Natural killer cell (primary cell): Measurements from ENCODE around the gene FBXO48. TPM values are rescaled to one million over a fixed set of nuclear protein-coding genes. Genes with fewer than 3 reads are reported as not detected.
"Not testable (repeated sequence)": the region's sequence is repeated elsewhere in the genome, so short reads cannot be mapped to it uniquely, and the experiment has no call there.

ENCODE experiments used
- ATAC-seq, 3 donors: fragments of 150-1000 bp in 2 of 3; fragments of 200-7000 bp in 1 of 3; cut with Tn5 transposase; 1 replicate in 1 of 3; 2 replicates in 2 of 3; pipeline ENCODE4 v1.10.0; 2021; ENCODE audit warnings: mild to moderate bottlenecking in 2 of 3, moderate library complexity in 2 of 3
- DNase-seq, 2 donors: peaks; one replicate each; pipeline versions ENCODE4 v3.0.0 to v3.0.0-alpha.2; 2013 to 2021; ENCODE audit warnings: mixed read lengths in 1 of 2
- H3K27ac ChIP-seq: one replicate; pipeline ENCODE4 v1.5.1; 2013; ENCODE audit warnings: mild to moderate bottlenecking, low read length
- H3K27me3 ChIP-seq: one replicate; pipeline ENCODE4 v1.6.1; 2013; ENCODE audit warnings: low read length; ENCODE audit not compliant: control insufficient read depth, insufficient read depth
- H3K36me3 ChIP-seq: one replicate; pipeline ENCODE4 v1.6.1; 2013; ENCODE audit warnings: low read length; ENCODE audit not compliant: control insufficient read depth, insufficient read depth
- H3K4me1 ChIP-seq: one replicate; pipeline ENCODE4 v1.6.1; 2013; ENCODE audit warnings: low read length; ENCODE audit not compliant: control insufficient read depth, insufficient read depth
- H3K4me3 ChIP-seq: one replicate; pipeline ENCODE4 v1.5.1; 2013; ENCODE audit warnings: low read length
- H3K9me3 ChIP-seq: one replicate; pipeline ENCODE4 v1.6.1; 2013; ENCODE audit warnings: low read length; ENCODE audit not compliant: control insufficient read depth, insufficient read depth
- H3K27ac Mint-ChIP-seq, 2 donors: one replicate each; pipeline ENCODE4 v1.8.0; 2022; ENCODE audit warnings: mild to moderate bottlenecking in 2 of 2, mixed read lengths in 2 of 2, moderate library complexity in 1 of 2
- H3K27me3 Mint-ChIP-seq, 2 donors: one replicate each; pipeline ENCODE4 v1.8.0; 2022; ENCODE audit warnings: low read depth in 2 of 2, mixed read lengths in 2 of 2
- H3K36me3 Mint-ChIP-seq: one replicate; pipeline ENCODE4 v1.8.0; 2022; ENCODE audit warnings: mixed read lengths
- H3K4me1 Mint-ChIP-seq, 2 donors: one replicate each; pipeline ENCODE4 v1.8.0; 2022; ENCODE audit warnings: mixed read lengths in 2 of 2
- H3K4me3 Mint-ChIP-seq: one replicate; pipeline ENCODE4 v1.8.0; 2022; ENCODE audit warnings: mild to moderate bottlenecking, moderate library complexity, mixed read lengths
- H3K9me3 Mint-ChIP-seq, 2 donors: one replicate each; pipeline ENCODE4 v1.8.0; 2022; ENCODE audit warnings: mixed read lengths in 2 of 2
- WGBS: methylation state at CpG from one replicate; pipeline ENCODE4 v1.1.7; 2013; ENCODE audit warnings: missing lambda C conversion rate; ENCODE audit not compliant: insufficient coverage; 5-methylcytosine and 5-hydroxymethylcytosine counted together
- intact Hi-C: fragments of 100-400 bp; cut with micrococcal nuclease; formaldehyde crosslinking; loops from one replicate; pipeline ENCODE4 v1.14.2; 2022
- total RNA-seq, 4 donors: library from RNA; stranded (reverse); fragments of 120-200 nt in 1 of 4; gene quantifications; one replicate each; pipeline versions ENCODE4 v1.2.3 to v1.2.4, GENCODE V29; 2013 to 2022
- TF ChIP-seq, protein P1 (sequence below): fragments of 200-600 bp; IDR thresholded peaks from one replicate; pipeline ENCODE4 v1.8.0; 2022; ENCODE audit warnings: antibody characterized with exemption

FBXO48 gene
- total RNA-seq, 3 donors from 2014 or later (not counting 1 experiment from before 2014, with no cell fraction given) = 0.96 to 1.3 (median 1.1) TPM

DNA sequence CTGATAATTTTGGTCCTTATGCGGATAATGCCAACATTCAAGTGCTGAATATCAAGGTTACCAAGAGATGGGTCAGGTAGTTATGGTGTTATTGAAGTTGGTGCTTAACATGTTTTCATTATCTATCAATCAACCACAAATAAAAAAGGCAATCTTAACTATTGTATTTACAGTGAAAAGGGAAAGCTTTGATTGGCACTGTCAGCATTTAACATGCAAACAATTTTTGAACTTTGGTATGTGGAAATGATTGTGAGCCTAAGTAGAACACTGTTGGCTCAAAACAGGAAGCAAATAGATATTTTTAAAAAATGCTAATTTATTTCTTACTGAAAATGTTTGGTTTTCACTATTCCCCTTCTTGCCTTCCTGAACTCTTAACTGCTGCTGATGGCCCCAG is 22.2 kb upstream of the FBXO48 start:
- TF ChIP-seq, protein P1, sequence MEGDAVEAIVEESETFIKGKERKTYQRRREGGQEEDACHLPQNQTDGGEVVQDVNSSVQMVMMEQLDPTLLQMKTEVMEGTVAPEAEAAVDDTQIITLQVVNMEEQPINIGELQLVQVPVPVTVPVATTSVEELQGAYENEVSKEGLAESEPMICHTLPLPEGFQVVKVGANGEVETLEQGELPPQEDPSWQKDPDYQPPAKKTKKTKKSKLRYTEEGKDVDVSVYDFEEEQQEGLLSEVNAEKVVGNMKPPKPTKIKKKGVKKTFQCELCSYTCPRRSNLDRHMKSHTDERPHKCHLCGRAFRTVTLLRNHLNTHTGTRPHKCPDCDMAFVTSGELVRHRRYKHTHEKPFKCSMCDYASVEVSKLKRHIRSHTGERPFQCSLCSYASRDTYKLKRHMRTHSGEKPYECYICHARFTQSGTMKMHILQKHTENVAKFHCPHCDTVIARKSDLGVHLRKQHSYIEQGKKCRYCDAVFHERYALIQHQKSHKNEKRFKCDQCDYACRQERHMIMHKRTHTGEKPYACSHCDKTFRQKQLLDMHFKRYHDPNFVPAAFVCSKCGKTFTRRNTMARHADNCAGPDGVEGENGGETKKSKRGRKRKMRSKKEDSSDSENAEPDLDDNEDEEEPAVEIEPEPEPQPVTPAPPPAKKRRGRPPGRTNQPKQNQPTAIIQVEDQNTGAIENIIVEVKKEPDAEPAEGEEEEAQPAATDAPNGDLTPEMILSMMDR = no peak
- Histone ChIP-seq H3K4me1 (no peaks in the 10 kb centered on the region), H3K27ac (no peak overlapping the region), H3K36me3 (no peaks in the 10 kb centered on the region), H3K27me3 (no peaks in the 10 kb centered on the region), H3K9me3 (no peaks in the 10 kb centered on the region), H3K4me3 (no peak overlapping the region)
- WGBS = 83% methylated on average over 1 of the region's 1 CpG
- no peak for ATAC-seq
- no peaks in the 10 kb centered on the region for H3K36me3 Mint-ChIP-seq
- DNase-seq = no peak
- peaks cover 0 to 5% of the 10 kb centered on the region in 2 donors for H3K4me1 Mint-ChIP-seq
- H3K27me3 Mint-ChIP-seq = no peaks in the 10 kb centered on the region
- H3K27ac Mint-ChIP-seq = no peak overlapping the region
- intact Hi-C loops = no loop called here
- H3K4me3 Mint-ChIP-seq = no peak overlapping the region
- H3K9me3 Mint-ChIP-seq = no peaks in the 10 kb centered on the region

DNA sequence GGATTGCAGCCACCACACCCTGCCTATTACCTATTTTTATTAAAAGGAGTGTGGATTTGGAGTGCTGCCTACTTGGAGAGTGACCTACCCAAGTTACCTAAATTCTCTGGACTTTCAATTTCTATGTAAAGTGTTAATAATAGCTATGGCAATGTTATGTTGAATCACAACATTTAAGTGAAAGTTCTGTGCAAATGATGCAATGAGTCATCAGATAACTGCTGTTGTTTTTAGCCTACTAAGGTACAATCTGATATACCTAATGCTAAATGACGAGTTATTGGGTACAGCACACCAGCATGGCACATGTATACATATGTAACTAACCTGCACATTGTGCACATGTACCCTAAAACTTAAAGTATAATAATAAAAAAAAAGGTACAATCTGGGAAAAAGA is 21.5 kb upstream of the FBXO48 start:
- H3K27me3 ChIP-seq, H3K36me3 ChIP-seq, ATAC-seq, H3K4me1 Mint-ChIP-seq, H3K9me3 Mint-ChIP-seq, DNase-seq, H3K4me1 ChIP-seq, H3K27ac Mint-ChIP-seq, H3K9me3 ChIP-seq, H3K27me3 Mint-ChIP-seq, H3K4me3 Mint-ChIP-seq, H3K27ac ChIP-seq, intact Hi-C loops, H3K36me3 Mint-ChIP-seq, H3K4me3 ChIP-seq: not testable (repeated sequence)
- WGBS = no CpG with 5 or more reads among the region's 1 CpG

DNA sequence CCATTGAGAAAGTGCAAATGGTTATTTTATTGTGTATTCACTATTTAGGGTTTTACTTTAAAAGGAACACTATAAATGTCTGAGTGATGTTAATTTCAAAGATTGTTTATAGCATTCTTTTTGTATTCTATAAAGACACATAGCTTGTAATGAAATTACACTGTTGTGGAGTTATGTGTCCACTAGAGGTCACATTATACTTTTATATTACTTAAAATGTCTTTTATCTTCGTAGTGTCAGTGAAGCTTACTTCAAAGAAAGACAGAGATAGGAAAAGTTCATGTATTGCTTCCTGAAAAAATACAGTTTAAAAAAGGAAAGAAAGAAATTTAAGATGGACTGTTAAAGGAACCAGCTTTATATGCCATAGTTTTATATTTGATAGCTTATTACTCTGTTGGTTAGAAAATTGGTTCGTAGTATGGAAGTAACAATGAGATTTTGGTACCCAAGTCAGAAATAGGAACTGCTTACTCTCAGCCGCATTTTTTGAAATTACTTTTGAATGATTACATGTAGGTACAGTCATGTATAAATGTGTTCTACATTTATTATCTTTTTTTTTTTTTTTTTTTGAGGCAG is 20.8 kb upstream of the FBXO48 start:
- H3K27ac Mint-ChIP-seq = no peak overlapping the region
- no peaks in the 10 kb centered on the region for H3K9me3 Mint-ChIP-seq
- DNase-seq (peak in 1 of 2 donors; percentile 56), ATAC-seq (peak in 2 of 3 donors; percentile 62 to 69)
- intact Hi-C loops = loop anchor here (1.0 kb wide), 1 partner anchor 437 kb away; no protein-coding TSS in a partner anchor
- peaks cover 0 to 5% of the 10 kb centered on the region in 2 donors for H3K4me1 Mint-ChIP-seq
- Histone ChIP-seq H3K9me3 (no peaks in the 10 kb centered on the region), H3K4me1 (no peaks in the 10 kb centered on the region), H3K27me3 (no peaks in the 10 kb centered on the region), H3K27ac (no peak overlapping the region), H3K36me3 (no peaks in the 10 kb centered on the region), H3K4me3 (no peak overlapping the region)
- 56% methylated on average over 2 of the region's 3 CpGs for WGBS
- no peaks in the 10 kb centered on the region for H3K36me3 Mint-ChIP-seq
- H3K4me3 Mint-ChIP-seq = no peak overlapping the region
- no peaks in the 10 kb centered on the region for H3K27me3 Mint-ChIP-seq
- TF ChIP-seq, protein P1 = peak; percentile 47

DNA sequence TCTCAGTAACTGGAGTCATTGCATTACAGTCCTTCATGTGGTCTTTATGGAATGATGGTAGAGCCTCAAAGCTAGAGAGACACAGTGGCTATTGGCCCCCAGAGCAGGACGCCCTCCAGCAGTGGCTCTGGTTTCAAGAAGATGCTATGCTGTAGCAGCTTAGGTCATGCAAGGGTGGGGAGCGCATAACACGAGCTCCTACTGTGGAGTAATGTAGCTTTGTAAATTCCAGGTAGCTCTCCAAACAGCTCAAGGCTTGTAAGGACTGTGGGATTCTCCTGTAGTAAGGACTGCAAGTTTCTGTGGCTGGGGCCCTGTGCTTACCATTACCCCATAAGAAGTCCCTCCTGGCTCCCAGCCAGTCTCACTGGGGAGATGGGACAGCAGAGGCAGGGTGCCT is 15.9 kb upstream of the FBXO48 start:
- H3K36me3 ChIP-seq = no peaks in the 10 kb centered on the region
- H3K9me3 ChIP-seq = no peaks in the 10 kb centered on the region
- H3K4me3 ChIP-seq = no peak overlapping the region
- H3K27ac Mint-ChIP-seq = no peak overlapping the region
- intact Hi-C loops = no loop called here
- H3K27me3 Mint-ChIP-seq = peaks cover 0 to 9% of the 10 kb centered on the region in 2 donors
- no peak for DNase-seq
- WGBS = 98% methylated on average over 3 of the region's 3 CpGs
- TF ChIP-seq, protein P1 = no peak
- no peak for ATAC-seq
- peaks cover 0 to 7% of the 10 kb centered on the region in 2 donors for H3K4me1 Mint-ChIP-seq
- no peaks in the 10 kb centered on the region for H3K27me3 ChIP-seq
- no peaks in the 10 kb centered on the region for H3K36me3 Mint-ChIP-seq
- H3K27ac ChIP-seq = no peak overlapping the region
- no peaks in the 10 kb centered on the region for H3K4me1 ChIP-seq
- no peak overlapping the region for H3K4me3 Mint-ChIP-seq
- no peaks in the 10 kb centered on the region for H3K9me3 Mint-ChIP-seq
